Erythroblast (primary cell): ENCODE data around the gene MTFMT.

Experiments used
- GATA1 ChIP-seq: IDR thresholded peaks from 2 replicates; pipeline ENCODE4 v1.6.1; 2011; ENCODE audit warnings: low read depth, mild to moderate bottlenecking, control low read depth, low read length, moderate library complexity
- POLR2A ChIP-seq: IDR thresholded peaks from 2 replicates; pipeline ENCODE4 v1.6.1; 2011; ENCODE audit warnings: mild to moderate bottlenecking, low read length

GRCh38 chr15:65062726-65063125 lies 33.3 kb upstream of the MTFMT start:
- TF ChIP-seq POLR2A: no peak
- no peak for TF ChIP-seq GATA1
